ENCODE measurements around the gene RPUSD3.

Gene RPUSD3

DNA sequence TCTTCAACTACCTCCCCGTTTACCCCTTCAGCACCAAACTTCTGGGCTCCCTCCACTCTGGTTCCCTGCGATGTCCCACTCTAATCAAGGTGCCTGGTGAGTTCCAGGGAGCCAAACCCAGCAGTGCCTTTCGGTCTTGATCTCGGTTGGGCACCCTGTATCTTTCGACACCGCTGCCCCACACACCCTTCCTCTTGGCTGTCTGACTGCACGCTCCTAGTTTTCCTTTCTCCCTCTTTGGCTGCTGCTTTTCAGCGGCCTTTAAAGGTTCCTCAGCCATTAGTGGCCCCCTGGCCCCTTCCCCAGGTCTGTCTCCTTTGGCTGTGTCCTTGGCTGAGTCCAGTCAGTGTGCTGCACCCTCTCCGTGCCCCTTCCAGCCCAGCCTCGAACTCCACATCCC is 33.0 kb downstream of the RPUSD3 start:
- DNase-seq (ENCODE audit: extremely low read depth, low read depth), result no peak
- TF ChIP-seq, protein P1, sequence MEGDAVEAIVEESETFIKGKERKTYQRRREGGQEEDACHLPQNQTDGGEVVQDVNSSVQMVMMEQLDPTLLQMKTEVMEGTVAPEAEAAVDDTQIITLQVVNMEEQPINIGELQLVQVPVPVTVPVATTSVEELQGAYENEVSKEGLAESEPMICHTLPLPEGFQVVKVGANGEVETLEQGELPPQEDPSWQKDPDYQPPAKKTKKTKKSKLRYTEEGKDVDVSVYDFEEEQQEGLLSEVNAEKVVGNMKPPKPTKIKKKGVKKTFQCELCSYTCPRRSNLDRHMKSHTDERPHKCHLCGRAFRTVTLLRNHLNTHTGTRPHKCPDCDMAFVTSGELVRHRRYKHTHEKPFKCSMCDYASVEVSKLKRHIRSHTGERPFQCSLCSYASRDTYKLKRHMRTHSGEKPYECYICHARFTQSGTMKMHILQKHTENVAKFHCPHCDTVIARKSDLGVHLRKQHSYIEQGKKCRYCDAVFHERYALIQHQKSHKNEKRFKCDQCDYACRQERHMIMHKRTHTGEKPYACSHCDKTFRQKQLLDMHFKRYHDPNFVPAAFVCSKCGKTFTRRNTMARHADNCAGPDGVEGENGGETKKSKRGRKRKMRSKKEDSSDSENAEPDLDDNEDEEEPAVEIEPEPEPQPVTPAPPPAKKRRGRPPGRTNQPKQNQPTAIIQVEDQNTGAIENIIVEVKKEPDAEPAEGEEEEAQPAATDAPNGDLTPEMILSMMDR (IDR thresholded peaks at IDR 0.05; ENCODE audit: low read depth, low read length), result no peak

DNA sequence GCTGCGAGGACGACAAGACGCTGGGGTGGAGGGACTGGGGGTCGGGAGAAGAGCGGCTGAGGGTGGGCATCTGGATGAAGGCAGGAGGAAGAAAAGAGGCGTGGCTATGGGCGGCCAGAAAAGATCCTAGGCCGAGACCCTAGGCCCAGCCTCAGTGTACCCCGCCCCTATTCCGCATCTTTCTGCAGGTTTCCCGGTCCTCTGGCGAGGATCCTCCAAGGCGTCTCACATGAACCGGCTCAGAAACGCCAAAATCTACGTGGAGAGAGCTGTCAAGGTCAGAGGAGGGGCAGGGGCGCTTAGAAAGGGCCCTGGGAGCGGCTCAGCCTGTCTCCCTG is 33.4 kb downstream of the RPUSD3 start:
- TF ChIP-seq, protein P1 (IDR thresholded peaks at IDR 0.05; ENCODE audit: low read depth, low read length), result no peak
- no peak for DNase-seq (ENCODE audit: extremely low read depth, low read depth)

DNA sequence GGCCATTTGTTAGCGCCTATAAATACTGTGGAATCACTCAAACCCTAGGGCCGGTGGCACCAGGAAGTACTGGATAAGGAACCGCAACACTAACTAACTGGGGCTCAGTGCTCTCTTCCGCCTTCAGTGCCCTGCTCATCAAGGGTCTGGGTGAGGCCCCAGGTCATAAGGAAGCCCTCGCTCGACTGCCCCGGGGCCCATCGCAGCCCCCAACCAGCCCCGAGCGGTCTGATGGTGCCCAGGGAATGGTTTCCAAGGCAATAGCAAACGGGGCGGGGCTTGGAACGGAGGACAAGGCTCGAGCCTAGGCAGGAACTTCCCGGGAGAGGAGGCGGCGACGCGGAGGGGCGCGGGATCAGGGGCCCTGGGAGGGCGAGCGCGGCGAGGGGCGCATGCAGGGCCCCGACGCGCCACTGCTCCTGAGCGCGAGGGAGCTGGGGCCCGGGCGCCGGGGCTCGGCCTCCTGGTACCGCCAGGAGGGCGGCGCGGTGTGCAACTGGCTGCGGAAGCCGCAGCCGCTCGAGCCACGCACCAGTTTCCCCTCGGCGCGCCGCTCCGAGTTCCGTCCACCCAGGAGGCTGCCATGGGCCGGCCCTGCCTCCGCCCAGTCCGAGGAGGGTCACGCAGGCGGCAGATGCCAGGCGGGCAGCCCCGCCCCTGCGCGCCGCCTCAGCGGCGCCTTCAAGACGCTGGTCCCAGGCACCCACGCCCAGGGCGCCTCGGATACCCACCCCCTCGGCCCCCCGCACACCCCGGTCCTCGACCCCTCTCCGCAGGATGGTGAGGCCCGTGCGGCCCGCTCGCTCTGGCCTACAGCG is 34.0 kb downstream of the RPUSD3 start, which contains the start of gene TTLL3:
TSS of gene TTLL3 (plus strand) at position 648 of the 818 bp plus-strand sequence. CDS start 400 bp downstream, outside the sequence.
- peak; percentile 22 for DNase-seq (ENCODE audit: extremely low read depth, low read depth)
- TF ChIP-seq, protein P1 (IDR thresholded peaks at IDR 0.05; ENCODE audit: low read depth, low read length), result no peak

DNA sequence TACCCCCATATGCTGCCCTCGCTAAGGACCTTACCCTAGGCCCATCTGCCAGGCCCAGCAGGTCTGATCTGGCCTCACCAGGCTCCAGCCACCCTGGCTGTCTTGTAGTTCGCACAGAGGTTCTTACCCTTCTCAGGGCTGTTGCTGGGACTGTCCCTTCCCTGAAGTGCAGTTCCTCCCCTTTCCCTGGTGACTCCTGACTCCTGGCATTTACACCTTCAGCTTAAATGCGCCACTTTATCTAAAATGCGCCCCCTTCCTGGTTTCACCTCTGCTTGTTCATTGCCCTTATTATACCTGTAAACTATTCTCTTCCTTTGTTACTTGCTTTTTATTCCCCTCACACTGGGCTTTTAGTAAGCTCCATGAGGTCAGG is 34.6 kb downstream of the RPUSD3 start:
- TF ChIP-seq, protein P1 (IDR thresholded peaks at IDR 0.05; ENCODE audit: low read depth, low read length), result no peak
- DNase-seq (ENCODE audit: extremely low read depth, low read depth), result no peak

DNA sequence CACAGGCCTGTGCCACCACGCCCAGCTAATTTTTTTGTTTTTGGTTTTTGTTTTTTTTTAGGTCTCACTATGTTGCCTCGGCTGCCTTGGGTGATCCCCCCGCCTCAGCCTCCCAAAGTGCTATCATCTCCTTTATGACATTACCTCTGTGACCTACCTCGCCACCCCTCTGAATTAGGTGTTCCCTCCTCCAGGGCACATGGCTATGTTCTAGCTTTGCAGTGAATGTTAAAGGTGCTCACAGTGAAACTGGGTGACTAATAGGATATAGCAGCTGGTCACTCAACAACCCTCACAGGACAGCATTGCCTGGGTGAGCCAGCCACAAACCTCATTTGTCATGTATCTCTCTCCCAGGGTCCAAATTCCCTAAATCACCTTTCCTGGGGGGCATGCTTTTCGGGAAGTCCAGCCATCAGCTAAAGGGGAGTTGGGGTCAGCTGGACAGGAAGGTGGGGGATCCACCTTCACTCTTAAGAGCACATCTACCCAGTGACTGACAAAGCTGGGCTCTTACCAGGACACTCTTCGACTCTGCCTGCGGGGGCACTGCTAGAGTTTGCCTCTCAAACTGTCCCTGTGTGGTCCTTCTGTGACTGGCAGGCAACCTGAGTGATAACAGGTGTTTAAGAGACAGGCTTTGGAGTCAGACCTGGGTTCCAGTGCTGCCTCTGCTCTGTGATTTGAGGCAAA is 35.3 kb downstream of the RPUSD3 start:
- DNase-seq (ENCODE audit: extremely low read depth, low read depth), result no peak
- TF ChIP-seq, protein P1 (IDR thresholded peaks at IDR 0.05; ENCODE audit: low read depth, low read length), result peak; percentile 28

DNA sequence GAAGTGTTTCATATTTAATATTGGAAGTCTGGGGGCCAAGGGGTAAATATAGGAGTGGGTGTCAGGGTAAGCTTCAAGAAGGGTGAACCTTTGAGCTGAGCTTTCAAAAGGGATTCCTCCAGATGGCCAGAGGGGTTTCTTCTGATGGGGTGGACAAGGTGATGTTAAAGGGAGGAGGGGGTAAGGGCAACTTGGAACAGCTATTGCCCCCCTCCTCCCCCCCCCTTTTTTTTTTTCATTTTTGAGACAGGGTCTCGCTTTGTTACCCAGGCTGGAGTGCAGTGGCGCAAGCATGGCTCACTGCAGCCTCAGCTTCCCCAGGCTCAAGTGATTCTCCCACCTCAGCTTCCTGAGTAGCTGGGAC is 35.8 kb downstream of the RPUSD3 start:
- DNase-seq (ENCODE audit: extremely low read depth, low read depth), result no peak
- TF ChIP-seq, protein P1 (IDR thresholded peaks at IDR 0.05; ENCODE audit: low read depth, low read length), result no peak
